Nephron progenitor cell (in vitro differentiated cells): ENCODE measurements around the gene INTS1.
"Not testable (repeated sequence)": the region's sequence is repeated elsewhere in the genome, so short reads cannot be mapped to it uniquely, and the experiment has no call there.

Source experiments
- DNase-seq: peaks from one replicate; pipeline ENCODE4 v3.0.0; 2021
- H3K27ac Mint-ChIP-seq: 2 replicates; pipeline ENCODE4 v1.8.0; 2021; ENCODE audit warnings: mild to moderate bottlenecking, moderate library complexity, mixed read lengths
- H3K27me3 Mint-ChIP-seq: 2 replicates; pipeline ENCODE4 v1.8.0; 2021; ENCODE audit warnings: mild to moderate bottlenecking, low read depth, mixed read lengths; ENCODE audit not compliant: poor library complexity
- H3K36me3 Mint-ChIP-seq: 2 replicates; pipeline ENCODE4 v1.8.0; 2021; ENCODE audit warnings: low read depth, mixed read lengths
- H3K4me1 Mint-ChIP-seq: 2 replicates; pipeline ENCODE4 v1.8.0; 2021; ENCODE audit warnings: mixed read lengths
- H3K4me3 Mint-ChIP-seq: 2 replicates; pipeline ENCODE4 v1.8.0; 2021; ENCODE audit warnings: mild to moderate bottlenecking, moderate library complexity, mixed read lengths
- H3K9me3 Mint-ChIP-seq: 2 replicates; pipeline ENCODE4 v1.8.0; 2021; ENCODE audit warnings: mild to moderate bottlenecking, moderate library complexity, mixed read lengths
- CTCF ChIP-seq: fragments of 200-600 bp; sonication (generic); IDR thresholded peaks from 2 replicates; pipeline ENCODE4 v1.5.0; 2021; ENCODE audit warnings: antibody characterized with exemption

INTS1 gene

GRCh38 chr7:1445341-1445740, 58.8 kb downstream of the INTS1 start:
- H3K4me1 Mint-ChIP-seq, result peaks cover 8% of the 10 kb centered on the region
- DNase-seq, result no peak
- no peaks in the 10 kb centered on the region for H3K9me3 Mint-ChIP-seq
- no peak overlapping the region for H3K27ac Mint-ChIP-seq
- no peaks in the 10 kb centered on the region for H3K27me3 Mint-ChIP-seq
- H3K36me3 Mint-ChIP-seq, result peaks cover 5% of the 10 kb centered on the region
- no peak for TF ChIP-seq CTCF
- H3K4me3 Mint-ChIP-seq, result no peak overlapping the region

GRCh38 chr7:1444925-1445322, 59.3 kb downstream of the INTS1 start:
- Mint-ChIP-seq H3K27me3 (no peaks in the 10 kb centered on the region), H3K36me3 (peaks cover 5% of the 10 kb centered on the region), H3K27ac (no peak overlapping the region), H3K4me3 (no peak overlapping the region), H3K4me1 (peaks cover 5% of the 10 kb centered on the region), H3K9me3 (no peaks in the 10 kb centered on the region)
- no peak for TF ChIP-seq CTCF
- no peak for DNase-seq

- Mint-ChIP-seq H3K36me3 (peaks cover 5% of the 10 kb centered on the region), H3K9me3 (no peaks in the 10 kb centered on the region), H3K4me1 (peaks cover 5% of the 10 kb centered on the region), H3K27me3 (no peaks in the 10 kb centered on the region), H3K27ac (no peak overlapping the region), H3K4me3 (no peak overlapping the region)
- TF ChIP-seq CTCF, result no peak
- no peak for DNase-seq
Observed at GRCh38 chr7:1444214-1444924, 59.8 kb downstream of the INTS1 start.

GRCh38 chr7:1443587-1444200, 60.5 kb downstream of the INTS1 start:
- not testable (repeated sequence) for DNase-seq, H3K4me1 Mint-ChIP-seq, H3K27me3 Mint-ChIP-seq, H3K4me3 Mint-ChIP-seq, H3K9me3 Mint-ChIP-seq, H3K36me3 Mint-ChIP-seq
- H3K27ac Mint-ChIP-seq, result peak overlapping the region; percentile 41

GRCh38 chr7:1442355-1443124, 61.6 kb downstream of the INTS1 start:
- Mint-ChIP-seq H3K27me3 (no peaks in the 10 kb centered on the region), H3K27ac (no peak overlapping the region)

More at GRCh38 chr7:1442355-1443124, 61.6 kb downstream of the INTS1 start:
- Mint-ChIP-seq H3K4me1 (peaks cover 5% of the 10 kb centered on the region), H3K9me3 (no peaks in the 10 kb centered on the region), H3K4me3 (no peak overlapping the region), H3K36me3 (peaks cover 5% of the 10 kb centered on the region)
- TF ChIP-seq CTCF, result no peak
- no peak for DNase-seq
